ENCODE data around the gene PHETA1.

DNA sequence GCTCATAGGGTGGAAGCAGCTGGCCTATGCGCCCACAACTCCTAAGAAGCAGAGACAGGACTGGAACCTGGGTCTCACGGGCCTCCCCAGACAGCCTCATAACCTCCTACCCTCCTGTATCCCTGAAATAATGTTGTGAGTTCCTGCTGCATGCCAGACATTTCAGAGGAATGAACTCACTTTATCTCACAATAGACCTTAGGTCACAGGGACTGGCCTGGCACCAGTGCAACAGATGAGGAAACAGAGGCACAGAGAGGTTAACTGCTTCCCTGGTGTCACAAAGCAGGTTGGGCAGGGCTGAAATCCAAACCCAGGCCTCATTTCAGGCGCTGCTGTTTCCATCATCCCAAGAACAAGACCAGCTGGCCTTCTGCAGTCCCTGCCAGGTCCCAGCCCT, 5.3 kb downstream of the PHETA1 start:
- TF ChIP-seq, protein P1, sequence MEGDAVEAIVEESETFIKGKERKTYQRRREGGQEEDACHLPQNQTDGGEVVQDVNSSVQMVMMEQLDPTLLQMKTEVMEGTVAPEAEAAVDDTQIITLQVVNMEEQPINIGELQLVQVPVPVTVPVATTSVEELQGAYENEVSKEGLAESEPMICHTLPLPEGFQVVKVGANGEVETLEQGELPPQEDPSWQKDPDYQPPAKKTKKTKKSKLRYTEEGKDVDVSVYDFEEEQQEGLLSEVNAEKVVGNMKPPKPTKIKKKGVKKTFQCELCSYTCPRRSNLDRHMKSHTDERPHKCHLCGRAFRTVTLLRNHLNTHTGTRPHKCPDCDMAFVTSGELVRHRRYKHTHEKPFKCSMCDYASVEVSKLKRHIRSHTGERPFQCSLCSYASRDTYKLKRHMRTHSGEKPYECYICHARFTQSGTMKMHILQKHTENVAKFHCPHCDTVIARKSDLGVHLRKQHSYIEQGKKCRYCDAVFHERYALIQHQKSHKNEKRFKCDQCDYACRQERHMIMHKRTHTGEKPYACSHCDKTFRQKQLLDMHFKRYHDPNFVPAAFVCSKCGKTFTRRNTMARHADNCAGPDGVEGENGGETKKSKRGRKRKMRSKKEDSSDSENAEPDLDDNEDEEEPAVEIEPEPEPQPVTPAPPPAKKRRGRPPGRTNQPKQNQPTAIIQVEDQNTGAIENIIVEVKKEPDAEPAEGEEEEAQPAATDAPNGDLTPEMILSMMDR (IDR thresholded peaks at IDR 0.05) = no peak
- TF ChIP-seq POLR2A (IDR thresholded peaks at IDR 0.05) = no peak

Data from esophagus squamous epithelium (tissue), 4 donors.